Natural killer cell treated with Interleukin-12 subunit alpha and Interleukin-12 subunit beta and Interleukin-15 and Interleukin-18, amount 100 ng/mL, for 72 hours (primary cell): ENCODE measurements around the gene THSD7A. TPM values are rescaled to one million over a fixed set of nuclear protein-coding genes. Genes with fewer than 3 reads are reported as not detected.

Source experiments
- ATAC-seq, 2 donors: fragments of 150-1000 bp; cut with Tn5 transposase in 1 of 2; sonication (Bioruptor Pico), chemical (Tn5 transposase) in 1 of 2; 2 replicates each; pipeline ENCODE4 v1.10.0; 2021
- DNase-seq: peaks from one replicate; pipeline ENCODE4 v3.0.0; 2022; ENCODE audit warnings: low spot score
- H3K27ac Mint-ChIP-seq, 2 donors: 1 replicate in 1 of 2; 2 replicates in 1 of 2; pipeline ENCODE4 v1.8.0; 2022; ENCODE audit warnings: mixed read lengths in 2 of 2, mild to moderate bottlenecking in 1 of 2, moderate library complexity in 1 of 2
- H3K27me3 Mint-ChIP-seq, 2 donors: 1 replicate in 1 of 2; 2 replicates in 1 of 2; pipeline ENCODE4 v1.8.0; 2022; ENCODE audit warnings: mixed read lengths in 2 of 2
- H3K36me3 Mint-ChIP-seq: one replicate; pipeline ENCODE4 v1.8.0; 2022; ENCODE audit warnings: mixed read lengths
- H3K4me1 Mint-ChIP-seq, 2 donors: 1 replicate in 1 of 2; 2 replicates in 1 of 2; pipeline ENCODE4 v1.8.0; 2022; ENCODE audit warnings: low read depth in 2 of 2, mixed read lengths in 2 of 2, mild to moderate bottlenecking in 1 of 2
- H3K4me3 Mint-ChIP-seq: one replicate; pipeline ENCODE4 v1.8.0; 2022; ENCODE audit warnings: mixed read lengths
- H3K9me3 Mint-ChIP-seq: 2 replicates; pipeline ENCODE4 v1.8.0; 2022; ENCODE audit warnings: mixed read lengths
- total RNA-seq, 2 donors: library from RNA; stranded (reverse); gene quantifications; one replicate each; pipeline ENCODE4 v1.2.3, GENCODE V29; 2022

Gene THSD7A
- total RNA-seq = under 1 TPM in 1 of 2 donors, not detected in 1; 0.75 TPM

- no peak for DNase-seq
- H3K27me3 Mint-ChIP-seq = peaks cover 8 to 9% of the 10 kb centered on the region in 2 donors
Observed at GRCh38 chr7:11831736-11832495, at the start of gene THSD7A. Gene THSD7A, minus strand, starts transcription at chr7:11832198. Its CDS starts 252 bp downstream, at chr7:11831946.

GRCh38 chr7:11881680-11882079 lies 49.7 kb upstream of the THSD7A start:
- Mint-ChIP-seq H3K4me3 (no peak overlapping the region), H3K9me3 (peaks cover 8% of the 10 kb centered on the region), H3K4me1 (no peaks in the 10 kb centered on the region), H3K36me3 (no peaks in the 10 kb centered on the region), H3K27ac (no peak overlapping the region), H3K27me3 (no peaks in the 10 kb centered on the region)
- ATAC-seq = no peak
- no peak for DNase-seq

More at GRCh38 chr7:11831736-11832495, at the start of gene THSD7A:
- ATAC-seq = peak in 1 of 2 donors; percentile 56
- Mint-ChIP-seq H3K4me1 (no peaks in the 10 kb centered on the region), H3K4me3 (peak within 1 kb of the TSS; percentile 50), H3K27ac (no peak within 1 kb of the TSS), H3K9me3 (peaks cover 10% of the 10 kb centered on the region), H3K36me3 (no peaks in the 10 kb centered on the region)

GRCh38 chr7:11875635-11876034 lies 43.6 kb upstream of the THSD7A start:
- no peak overlapping the region for H3K4me3 Mint-ChIP-seq
- DNase-seq (no peak), ATAC-seq (no peak)
- no peaks in the 10 kb centered on the region for H3K36me3 Mint-ChIP-seq
- no peaks in the 10 kb centered on the region for H3K27me3 Mint-ChIP-seq
- H3K9me3 Mint-ChIP-seq = no peaks in the 10 kb centered on the region
- H3K4me1 Mint-ChIP-seq = no peaks in the 10 kb centered on the region
- no peak overlapping the region for H3K27ac Mint-ChIP-seq

DNA sequence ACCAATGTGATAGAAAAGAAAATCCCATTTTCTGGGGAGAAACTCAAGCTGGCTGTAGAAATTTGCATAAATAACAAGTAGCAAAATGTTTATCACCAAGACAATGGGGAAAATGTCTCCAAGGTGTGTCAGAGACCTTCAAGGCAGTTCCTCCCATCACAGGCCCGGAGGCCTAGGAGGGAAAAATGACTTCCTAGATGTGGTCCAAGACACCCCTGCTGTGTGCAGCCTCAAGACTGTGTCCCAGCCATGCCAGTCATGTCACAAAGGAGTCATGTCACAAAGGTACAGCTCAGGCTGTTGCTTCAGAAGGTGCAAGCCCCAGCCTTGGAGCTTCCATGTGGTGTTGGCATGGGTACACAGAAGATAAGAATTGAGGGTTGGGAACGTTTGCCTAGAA lies 33.7 kb upstream of the THSD7A start:
- ATAC-seq (no peak), DNase-seq (no peak)
- H3K4me1 Mint-ChIP-seq = no peaks in the 10 kb centered on the region
- no peaks in the 10 kb centered on the region for H3K27me3 Mint-ChIP-seq
- H3K9me3 Mint-ChIP-seq = peaks cover 16% of the 10 kb centered on the region
- no peak overlapping the region for H3K4me3 Mint-ChIP-seq
- H3K27ac Mint-ChIP-seq = no peak overlapping the region
- peaks cover 8% of the 10 kb centered on the region for H3K36me3 Mint-ChIP-seq

DNA sequence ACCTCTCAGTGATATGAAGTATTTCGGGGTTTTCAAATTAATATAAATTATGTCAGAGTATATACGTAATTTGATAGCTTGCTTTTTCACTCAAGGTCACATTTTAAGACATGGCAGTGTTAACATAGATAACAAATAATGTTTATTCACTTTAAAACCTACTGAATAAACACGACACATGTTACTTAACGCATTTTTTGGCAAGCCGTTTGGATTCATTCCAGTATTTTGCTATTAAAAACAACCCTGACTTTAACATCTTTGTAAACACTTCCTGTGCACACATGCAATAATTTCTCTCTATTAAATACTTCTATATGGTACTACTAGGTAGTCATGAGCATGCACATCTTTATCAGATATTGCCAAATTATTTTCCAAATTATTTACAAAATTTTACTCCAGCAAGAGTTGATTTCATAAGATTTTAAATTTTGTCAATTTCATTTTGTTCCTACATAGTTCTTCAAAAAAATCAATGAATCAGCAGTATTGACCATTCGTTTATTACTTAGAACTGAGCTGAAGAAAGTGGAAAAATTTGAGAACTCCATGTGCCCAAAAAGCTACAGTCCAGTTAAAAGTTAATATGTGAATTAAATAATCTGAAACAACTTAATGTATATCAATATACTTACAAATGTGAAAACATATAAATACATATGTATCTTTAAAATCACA lies 26.8 kb upstream of the THSD7A start:
- no peaks in the 10 kb centered on the region for H3K4me1 Mint-ChIP-seq
- H3K36me3 Mint-ChIP-seq = no peaks in the 10 kb centered on the region
- no peak overlapping the region for H3K27ac Mint-ChIP-seq
- DNase-seq = no peak
- H3K4me3 Mint-ChIP-seq = no peak overlapping the region
- ATAC-seq = no peak
- peaks cover 9% of the 10 kb centered on the region for H3K9me3 Mint-ChIP-seq
- no peaks in the 10 kb centered on the region for H3K27me3 Mint-ChIP-seq

DNA sequence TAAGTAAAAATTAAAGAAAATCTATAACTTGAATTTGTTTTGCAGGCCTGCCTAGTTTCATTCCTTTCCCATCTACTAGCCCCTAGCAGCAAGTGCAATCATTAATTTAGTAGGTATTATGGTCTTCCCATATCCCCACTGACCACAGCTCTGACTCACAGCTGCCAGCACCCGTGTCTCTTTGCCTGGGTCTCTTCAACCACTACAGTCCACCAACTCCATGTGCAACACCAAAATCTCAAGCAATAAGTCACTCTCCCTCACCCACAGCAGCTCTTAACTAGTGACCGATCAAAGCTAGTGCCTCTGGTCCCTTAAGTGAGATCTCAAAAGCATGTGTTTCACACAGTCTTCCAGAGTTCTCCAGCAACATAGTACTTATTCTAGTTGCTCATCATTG lies 26.0 kb upstream of the THSD7A start:
- Mint-ChIP-seq H3K27me3 (no peaks in the 10 kb centered on the region), H3K4me3 (no peak overlapping the region), H3K9me3 (peaks cover 8% of the 10 kb centered on the region), H3K36me3 (no peaks in the 10 kb centered on the region), H3K4me1 (no peaks in the 10 kb centered on the region), H3K27ac (no peak overlapping the region)
- ATAC-seq (no peak), DNase-seq (no peak)

GRCh38 chr7:11848251-11848650 lies 16.3 kb upstream of the THSD7A start:
- DNase-seq = no peak
- Mint-ChIP-seq H3K9me3 (peaks cover 7% of the 10 kb centered on the region), H3K4me3 (no peak overlapping the region), H3K27me3 (no peaks in the 10 kb centered on the region), H3K36me3 (no peaks in the 10 kb centered on the region), H3K27ac (no peak overlapping the region), H3K4me1 (no peaks in the 10 kb centered on the region)
- ATAC-seq = no peak

- no peaks in the 10 kb centered on the region for H3K4me1 Mint-ChIP-seq
- no peak for DNase-seq
Observed at GRCh38 chr7:11847336-11847735, 15.3 kb upstream of the THSD7A start.

DNA sequence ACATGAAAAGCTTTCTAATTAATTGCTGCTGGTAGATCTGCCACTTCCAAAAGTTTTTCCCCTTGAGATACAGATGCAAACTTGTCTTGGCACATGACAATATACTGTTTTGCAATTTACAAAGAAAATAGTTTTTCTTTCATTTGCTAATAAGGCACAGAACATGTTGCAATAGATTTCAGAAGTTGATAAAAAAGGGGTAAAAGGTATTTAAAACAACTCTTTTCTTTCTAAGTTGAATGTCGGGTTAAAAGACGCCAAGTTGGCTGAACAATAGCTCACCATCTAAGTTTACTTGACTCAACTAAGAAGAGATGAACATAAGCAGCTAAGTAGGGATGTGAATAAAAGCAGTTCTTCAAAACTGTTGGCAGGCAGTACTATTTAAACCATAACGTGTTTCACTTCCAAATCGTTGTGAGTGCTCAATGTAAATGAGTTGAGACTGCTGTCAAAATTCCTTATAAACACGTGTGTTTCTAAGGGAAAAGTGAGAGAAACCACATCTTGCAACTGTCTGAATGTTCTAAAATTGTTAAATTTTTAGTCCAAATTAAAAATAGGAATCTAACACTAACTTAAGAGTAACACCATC lies 14.5 kb upstream of the THSD7A start:
- H3K27ac Mint-ChIP-seq = no peak overlapping the region
- H3K4me1 Mint-ChIP-seq = no peaks in the 10 kb centered on the region
- DNase-seq (no peak), ATAC-seq (no peak)
- peaks cover 7% of the 10 kb centered on the region for H3K9me3 Mint-ChIP-seq
- H3K27me3 Mint-ChIP-seq = no peaks in the 10 kb centered on the region
- H3K4me3 Mint-ChIP-seq = no peak overlapping the region
- H3K36me3 Mint-ChIP-seq = no peaks in the 10 kb centered on the region

More at GRCh38 chr7:11847336-11847735, 15.3 kb upstream of the THSD7A start:
- H3K27ac Mint-ChIP-seq = no peak overlapping the region
- peaks cover 7% of the 10 kb centered on the region for H3K9me3 Mint-ChIP-seq
- no peak for ATAC-seq
- H3K27me3 Mint-ChIP-seq = no peaks in the 10 kb centered on the region
- H3K36me3 Mint-ChIP-seq = no peaks in the 10 kb centered on the region
- H3K4me3 Mint-ChIP-seq = no peak overlapping the region

DNA sequence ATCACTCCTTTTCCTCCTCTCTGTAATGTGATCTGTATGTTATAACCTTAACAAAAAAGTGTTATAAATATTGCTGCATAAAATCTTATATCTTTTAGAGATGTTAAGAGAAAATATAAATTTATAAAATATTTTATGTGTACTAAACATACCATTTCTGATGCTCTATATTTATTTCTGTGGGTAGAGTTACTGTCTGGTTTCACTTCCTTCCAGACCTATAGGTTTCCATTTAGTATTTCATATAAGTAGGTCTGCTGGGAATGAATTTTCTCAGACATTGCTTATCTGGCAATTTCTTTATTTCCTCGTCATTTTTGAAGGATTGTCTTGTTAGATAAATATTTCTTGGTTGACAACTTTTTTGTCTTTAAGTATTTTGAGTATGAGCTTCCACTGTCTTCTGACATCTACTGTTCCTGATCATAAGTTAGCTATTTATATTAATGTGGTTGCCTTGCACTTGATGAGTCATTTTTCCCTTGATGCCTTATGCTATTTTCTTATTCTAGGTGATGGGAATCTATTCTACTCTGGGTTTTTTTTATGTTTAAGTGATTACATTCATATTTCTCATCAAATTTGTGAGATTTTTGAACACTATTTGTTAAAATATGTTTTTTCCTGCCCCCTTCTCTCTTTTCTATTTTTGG lies 11.2 kb upstream of the THSD7A start:
- ATAC-seq (no peak), DNase-seq (no peak)
- H3K27ac Mint-ChIP-seq = no peak overlapping the region
- no peak overlapping the region for H3K4me3 Mint-ChIP-seq
- no peaks in the 10 kb centered on the region for H3K36me3 Mint-ChIP-seq
- H3K9me3 Mint-ChIP-seq = peaks cover 7% of the 10 kb centered on the region
- no peaks in the 10 kb centered on the region for H3K4me1 Mint-ChIP-seq
- H3K27me3 Mint-ChIP-seq = no peaks in the 10 kb centered on the region

- peaks cover 4% of the 10 kb centered on the region for H3K9me3 Mint-ChIP-seq
- no peaks in the 10 kb centered on the region for H3K4me1 Mint-ChIP-seq
- H3K36me3 Mint-ChIP-seq = no peaks in the 10 kb centered on the region
- DNase-seq = no peak
- ATAC-seq = no peak
- H3K27ac Mint-ChIP-seq = no peak overlapping the region
- no peaks in the 10 kb centered on the region for H3K27me3 Mint-ChIP-seq
- H3K4me3 Mint-ChIP-seq = no peak overlapping the region
Observed at GRCh38 chr7:11841657-11842056, 9.7 kb upstream of the THSD7A start.

- ATAC-seq = no peak
- no peak for DNase-seq
- H3K4me3 Mint-ChIP-seq = no peak overlapping the region
- H3K27me3 Mint-ChIP-seq = peaks cover 8 to 9% of the 10 kb centered on the region in 2 donors
- H3K27ac Mint-ChIP-seq = no peak overlapping the region
- H3K9me3 Mint-ChIP-seq = no peaks in the 10 kb centered on the region
- H3K4me1 Mint-ChIP-seq = no peaks in the 10 kb centered on the region
- no peaks in the 10 kb centered on the region for H3K36me3 Mint-ChIP-seq
Observed at GRCh38 chr7:11835260-11835659, 3.3 kb upstream of the THSD7A start.

- Mint-ChIP-seq H3K27ac (no peak overlapping the region), H3K36me3 (no peaks in the 10 kb centered on the region), H3K4me1 (no peaks in the 10 kb centered on the region), H3K9me3 (no peaks in the 10 kb centered on the region), H3K4me3 (no peak overlapping the region), H3K27me3 (peaks cover 8 to 9% of the 10 kb centered on the region in 2 donors)
- no peak for ATAC-seq
- DNase-seq = no peak
Observed at GRCh38 chr7:11833431-11833830, 1.4 kb upstream of the THSD7A start.
